SK-N-SH treated with all-trans-retinoic acid at 6 μM for 48 hours (cell line): ENCODE data around the gene CHEK2.

ENCODE experiments used
- ATAC-seq: fragments of 200-7000 bp; cut with Tn5 transposase; 3 replicates; pipeline ENCODE4 v1.9.1; 2020; ENCODE audit warnings: mild to moderate bottlenecking, moderate library complexity
- ARNTL ChIP-seq: fragments of 450-650 bp; formaldehyde crosslinking; IDR thresholded peaks from 2 replicates; pipeline ENCODE4 v1.5.0; 2020; ENCODE audit warnings: low read depth, mild to moderate bottlenecking, moderate library complexity, borderline replicate concordance
- BACH2 ChIP-seq: fragments of 250-450 bp; sonication (Bioruptor Pico); IDR thresholded peaks from 2 replicates; pipeline ENCODE4 v1.9.0; 2021; ENCODE audit warnings: mild to moderate bottlenecking, borderline replicate concordance
- CSDC2 ChIP-seq: fragments of 250-450 bp; sonication (Bioruptor Pico); IDR thresholded peaks from 2 replicates; pipeline ENCODE4 v1.5.0; 2020; ENCODE audit warnings: mild to moderate bottlenecking, moderate library complexity
- ESRRG ChIP-seq: fragments of 250-450 bp; sonication (Bioruptor Pico); IDR thresholded peaks from 2 replicates; pipeline ENCODE4 v1.6.1; 2021; ENCODE audit warnings: mild to moderate bottlenecking
- GLIS3 ChIP-seq: fragments of 250-450 bp; sonication (Bioruptor Pico); IDR thresholded peaks from 2 replicates; pipeline ENCODE4 v1.5.0; 2020; ENCODE audit warnings: mild to moderate bottlenecking, moderate library complexity
- ISL1 ChIP-seq: fragments of 250-450 bp; sonication (Bioruptor Pico); IDR thresholded peaks from 2 replicates; pipeline ENCODE4 v2.1.2; 2022; ENCODE audit warnings: mild to moderate bottlenecking, moderate library complexity
- PATZ1 ChIP-seq: fragments of 250-450 bp; sonication (Bioruptor Pico); IDR thresholded peaks from 2 replicates; pipeline ENCODE4 v1.8.0; 2020; ENCODE audit warnings: mild to moderate bottlenecking, moderate library complexity, borderline replicate concordance
- POU6F1 ChIP-seq: fragments of 250-450 bp; sonication (Bioruptor Pico); IDR thresholded peaks from 2 replicates; pipeline ENCODE4 v1.8.0; 2021; ENCODE audit warnings: low read depth, mild to moderate bottlenecking, moderate library complexity, borderline replicate concordance
- PPARA ChIP-seq: fragments of 250-450 bp; sonication (Bioruptor Pico); IDR thresholded peaks from 2 replicates; pipeline ENCODE4 v1.5.0; 2020; ENCODE audit warnings: mild to moderate bottlenecking, borderline replicate concordance
- RARB ChIP-seq: fragments of 250-450 bp; sonication (Bioruptor Pico); IDR thresholded peaks from 2 replicates; pipeline ENCODE4 v1.8.0; 2021; ENCODE audit warnings: mild to moderate bottlenecking, moderate library complexity
- SNAI2 ChIP-seq: fragments of 250-450 bp; sonication (Bioruptor Pico); IDR thresholded peaks from 2 replicates; pipeline ENCODE4 v1.5.0; 2020; ENCODE audit warnings: mild to moderate bottlenecking, moderate library complexity
- TCF4 ChIP-seq: fragments of 250-450 bp; sonication (Bioruptor Pico); IDR thresholded peaks from 2 replicates; pipeline ENCODE4 v1.8.0; 2021; ENCODE audit warnings: mild to moderate bottlenecking, moderate library complexity, borderline replicate concordance
- TOX ChIP-seq: fragments of 250-450 bp; sonication (Bioruptor Pico); IDR thresholded peaks from 2 replicates; pipeline ENCODE4 v1.8.0; 2021; ENCODE audit warnings: mild to moderate bottlenecking, moderate library complexity, borderline replicate concordance
- TSHZ2 ChIP-seq: fragments of 250-450 bp; sonication (Bioruptor Pico); IDR thresholded peaks from 2 replicates; pipeline ENCODE4 v1.5.0; 2020; ENCODE audit warnings: mild to moderate bottlenecking, moderate library complexity
- ZC3H10 ChIP-seq: fragments of 250-450 bp; sonication (Bioruptor Pico); IDR thresholded peaks from 2 replicates; pipeline ENCODE4 v1.5.1; 2021; ENCODE audit warnings: mild to moderate bottlenecking, moderate library complexity
- ZFP3 ChIP-seq: fragments of 250-450 bp; sonication (Bioruptor Pico); IDR thresholded peaks from 2 replicates; pipeline ENCODE4 v1.5.0; 2020; ENCODE audit warnings: mild to moderate bottlenecking, moderate library complexity
- ZFP30 ChIP-seq: fragments of 450-650 bp; formaldehyde crosslinking; IDR thresholded peaks from 2 replicates; pipeline ENCODE4 v1.5.0; 2022; ENCODE audit warnings: mild to moderate bottlenecking, moderate library complexity
- ZNF565 ChIP-seq: fragments of 450-650 bp; formaldehyde crosslinking; conservative IDR thresholded peaks from 2 replicates; pipeline ENCODE4 v1.5.0; 2020; ENCODE audit warnings: low read depth, mild to moderate bottlenecking, moderate library complexity
- ZNF70 ChIP-seq: fragments of 450-650 bp; formaldehyde crosslinking; IDR thresholded peaks from 2 replicates; pipeline ENCODE4 v1.5.0; 2020; ENCODE audit warnings: mild to moderate bottlenecking, moderate library complexity
- ZNF8 ChIP-seq: fragments of 450-650 bp; formaldehyde crosslinking; IDR thresholded peaks from 2 replicates; pipeline ENCODE4 v1.5.0; 2020; ENCODE audit warnings: mild to moderate bottlenecking, moderate library complexity
- TF ChIP-seq, protein P1 (sequence below): fragments of 250-450 bp; sonication (Bioruptor Pico); IDR thresholded peaks from 2 replicates; pipeline ENCODE4 v1.5.1; 2021; ENCODE audit warnings: mild to moderate bottlenecking, moderate library complexity

CHEK2 gene

DNA sequence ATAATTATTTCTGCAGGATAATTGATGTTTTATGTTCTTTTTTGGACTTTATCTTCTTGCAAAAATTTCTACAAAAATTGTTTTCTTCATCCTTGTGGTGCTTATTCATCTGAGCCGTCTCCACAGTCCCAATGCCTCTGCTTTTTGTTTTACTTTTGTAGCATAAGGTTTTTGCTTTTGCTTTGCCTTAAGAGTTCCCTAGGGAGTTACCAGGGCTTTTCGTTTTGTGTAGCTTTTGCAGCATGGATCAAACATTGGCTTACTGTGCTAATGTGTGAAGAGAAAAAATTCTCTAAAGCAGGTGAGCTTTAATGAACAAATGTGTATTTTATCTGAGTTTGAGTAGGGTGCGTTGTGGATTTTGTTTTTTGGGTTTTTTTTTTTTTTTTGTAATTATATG is 47.0 kb upstream of the CHEK2 start (continued):
- TF ChIP-seq ZNF70 (CRISPR knock-in tag) (no peak), ZNF565 (CRISPR knock-in tag) (no peak), ZC3H10 (CRISPR knock-in tag) (no peak), CSDC2 (no peak), SNAI2 (CRISPR knock-in tag) (no peak), ESRRG (CRISPR knock-in tag) (no peak), ISL1 (no peak)

DNA sequence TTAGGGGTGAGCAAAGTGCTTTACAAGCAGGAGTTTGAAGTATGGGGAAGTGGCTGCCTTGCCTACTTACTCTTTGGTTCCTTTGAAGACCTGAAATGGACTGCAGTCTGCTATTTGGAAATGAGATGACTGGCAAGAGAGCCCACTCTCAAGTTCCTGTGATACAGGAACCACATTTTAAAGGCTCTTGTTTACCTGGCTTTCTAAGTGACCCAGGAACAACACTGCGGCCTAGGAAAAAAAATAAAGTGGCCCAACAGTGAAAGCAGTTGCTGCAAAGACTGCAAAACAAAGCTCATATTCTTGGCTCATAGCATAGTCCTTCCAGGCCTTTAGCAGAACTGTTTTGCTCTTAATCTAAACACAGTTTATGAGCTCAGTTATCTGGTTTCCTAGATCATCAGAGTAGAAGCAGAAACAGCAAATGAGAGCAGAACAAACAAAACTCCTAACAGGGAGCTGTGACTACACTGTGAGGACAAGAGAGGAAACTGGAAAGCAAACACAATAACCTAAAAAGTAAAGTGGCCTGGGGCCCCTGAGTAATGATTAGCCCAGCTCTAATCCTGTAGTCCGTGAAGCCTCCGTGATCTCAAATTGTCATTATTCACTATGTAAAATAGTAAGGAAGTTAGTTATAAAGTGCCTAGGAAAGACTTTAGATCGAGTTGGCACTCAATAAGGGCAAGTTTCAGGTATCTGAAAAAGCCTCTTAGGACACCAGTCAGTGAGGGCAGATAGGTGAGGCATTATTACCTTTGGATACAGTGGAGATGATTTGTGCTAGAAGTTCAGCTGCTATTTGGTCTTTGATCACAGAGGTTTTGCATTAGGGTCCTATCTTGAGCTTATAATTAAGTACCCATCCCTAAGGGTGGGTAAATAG is 42.4 kb upstream of the CHEK2 start:
- ATAC-seq, result no peak
- TF ChIP-seq ESRRG (CRISPR knock-in tag) (no peak), RARB (no peak), BACH2 (no peak), ISL1 (no peak), TSHZ2 (CRISPR knock-in tag) (no peak), GLIS3 (CRISPR knock-in tag) (no peak), ZNF70 (CRISPR knock-in tag) (no peak), ZFP3 (CRISPR knock-in tag) (no peak), ARNTL (CRISPR knock-in tag) (no peak), CSDC2 (no peak), TCF4 (CRISPR knock-in tag) (no peak), PATZ1 (CRISPR knock-in tag) (no peak), TOX (CRISPR knock-in tag) (no peak), SNAI2 (CRISPR knock-in tag) (no peak), POU6F1 (CRISPR knock-in tag) (no peak), ZNF8 (CRISPR knock-in tag) (no peak), ZFP30 (CRISPR knock-in tag) (no peak)
- TF ChIP-seq, protein P1, sequence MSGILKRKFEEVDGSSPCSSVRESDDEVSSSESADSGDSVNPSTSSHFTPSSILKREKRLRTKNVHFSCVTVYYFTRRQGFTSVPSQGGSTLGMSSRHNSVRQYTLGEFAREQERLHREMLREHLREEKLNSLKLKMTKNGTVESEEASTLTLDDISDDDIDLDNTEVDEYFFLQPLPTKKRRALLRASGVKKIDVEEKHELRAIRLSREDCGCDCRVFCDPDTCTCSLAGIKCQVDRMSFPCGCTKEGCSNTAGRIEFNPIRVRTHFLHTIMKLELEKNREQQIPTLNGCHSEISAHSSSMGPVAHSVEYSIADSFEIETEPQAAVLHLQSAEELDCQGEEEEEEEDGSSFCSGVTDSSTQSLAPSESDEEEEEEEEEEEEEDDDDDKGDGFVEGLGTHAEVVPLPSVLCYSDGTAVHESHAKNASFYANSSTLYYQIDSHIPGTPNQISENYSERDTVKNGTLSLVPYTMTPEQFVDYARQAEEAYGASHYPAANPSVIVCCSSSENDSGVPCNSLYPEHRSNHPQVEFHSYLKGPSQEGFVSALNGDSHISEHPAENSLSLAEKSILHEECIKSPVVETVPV (CRISPR knock-in tag), result no peak

DNA sequence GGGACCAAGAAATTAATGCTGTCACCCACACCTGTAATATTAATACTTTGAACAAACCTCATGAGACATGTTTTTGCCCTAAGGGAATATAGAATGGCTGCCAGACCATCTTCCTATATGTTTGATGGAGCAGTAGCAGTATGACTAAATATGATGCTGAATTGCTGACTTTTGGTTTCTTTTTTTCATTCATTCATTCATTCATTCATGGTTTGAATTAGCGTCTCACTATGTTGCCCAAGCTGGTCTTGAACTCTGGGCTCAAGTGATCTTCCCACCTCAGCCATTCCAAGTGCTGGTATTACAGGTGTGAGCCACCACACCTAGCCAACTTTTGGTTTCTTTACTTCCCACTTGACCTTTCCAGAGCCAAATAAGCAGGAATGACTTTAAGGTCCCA is 38.7 kb upstream of the CHEK2 start:
- TF ChIP-seq SNAI2 (CRISPR knock-in tag) (no peak), BACH2 (no peak), RARB (no peak), TCF4 (CRISPR knock-in tag) (no peak), GLIS3 (CRISPR knock-in tag) (no peak), PPARA (CRISPR knock-in tag) (no peak), ZFP30 (CRISPR knock-in tag) (no peak), ZC3H10 (CRISPR knock-in tag) (no peak), POU6F1 (CRISPR knock-in tag) (no peak)
- TF ChIP-seq, protein P1 (CRISPR knock-in tag), result no peak
- TF ChIP-seq, all 23 proteins: peak for 0
- no peak for ATAC-seq
